WERI-Rb-1 (cell line): ENCODE measurements around the gene PDCD1LG2.

Experiments
- DNase-seq: peaks from one replicate; pipeline ENCODE4 v3.0.0-alpha.2; 2020
- H3K27ac ChIP-seq: fragments of 250-450 bp; sonication (Bioruptor Pico); 2 replicates; pipeline ENCODE4 v1.5.1; 2020; ENCODE audit warnings: mild to moderate bottlenecking, moderate library complexity
- H3K27me3 ChIP-seq: fragments of 250-450 bp; sonication (Bioruptor Pico); 2 replicates; pipeline ENCODE4 v1.5.1; 2021; ENCODE audit warnings: mild to moderate bottlenecking, low read depth, moderate library complexity; ENCODE audit not compliant: insufficient read depth, severe bottlenecking
- H3K36me3 ChIP-seq: fragments of 250-450 bp; sonication (Bioruptor Pico); 2 replicates; pipeline ENCODE4 v1.5.1; 2020; ENCODE audit warnings: mild to moderate bottlenecking, moderate library complexity
- H3K4me3 ChIP-seq: 2 replicates; pipeline ENCODE4 v1.5.1; 2011; ENCODE audit warnings: low read depth, mild to moderate bottlenecking, control low read depth, low read length
- H3K9me3 ChIP-seq: fragments of 250-450 bp; sonication (Bioruptor Pico); 2 replicates; pipeline ENCODE4 v1.5.1; 2021; ENCODE audit warnings: mild to moderate bottlenecking, moderate library complexity; ENCODE audit not compliant: severe bottlenecking
- TF ChIP-seq, protein P1 (sequence below): IDR thresholded peaks from 2 replicates; pipeline ENCODE4 v1.5.1; 2011; ENCODE audit warnings: low read depth, mild to moderate bottlenecking, control low read depth, inconsistent platforms, low read length

PDCD1LG2 gene

DNA sequence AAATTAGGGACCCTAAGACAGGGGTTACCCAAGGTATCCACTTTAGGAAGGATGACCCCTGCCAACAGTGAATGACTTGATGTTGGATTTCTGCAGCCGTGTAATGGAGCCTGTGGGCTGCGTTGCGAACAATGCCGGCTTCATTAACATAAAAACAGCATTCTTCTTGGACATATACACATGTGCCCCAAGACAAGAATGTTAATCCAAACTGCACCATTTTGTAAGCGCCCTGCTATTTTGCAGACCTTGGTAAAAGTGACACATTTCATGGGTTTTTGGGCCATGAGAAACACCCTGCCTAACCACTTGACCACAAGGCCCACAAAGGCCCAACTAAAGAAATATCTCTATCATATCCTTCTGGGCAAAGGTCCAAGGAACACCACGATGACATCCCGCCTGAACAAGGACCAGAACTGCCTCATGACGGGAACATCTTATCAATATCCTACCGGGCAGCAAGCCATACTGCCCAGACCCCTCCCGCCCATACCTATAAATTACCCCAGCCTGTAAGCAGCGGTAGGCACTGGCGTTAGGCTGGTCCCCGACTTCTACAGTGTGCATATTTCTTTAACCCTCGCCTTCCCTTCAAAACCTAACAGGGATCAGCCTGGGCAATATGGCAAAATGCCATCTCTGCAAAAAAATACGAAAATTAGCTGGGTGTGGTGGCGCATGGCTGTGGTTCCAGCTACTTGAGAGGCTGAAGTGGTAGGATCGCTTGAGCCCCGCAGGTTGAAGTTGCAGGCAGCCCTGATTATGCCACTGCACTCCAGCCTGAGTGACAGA, 9.7 kb upstream of the PDCD1LG2 start:
- no peak overlapping the region for H3K27ac ChIP-seq
- no peaks in the 10 kb centered on the region for H3K9me3 ChIP-seq
- H3K27me3 ChIP-seq, result no peaks in the 10 kb centered on the region
- TF ChIP-seq, protein P1, sequence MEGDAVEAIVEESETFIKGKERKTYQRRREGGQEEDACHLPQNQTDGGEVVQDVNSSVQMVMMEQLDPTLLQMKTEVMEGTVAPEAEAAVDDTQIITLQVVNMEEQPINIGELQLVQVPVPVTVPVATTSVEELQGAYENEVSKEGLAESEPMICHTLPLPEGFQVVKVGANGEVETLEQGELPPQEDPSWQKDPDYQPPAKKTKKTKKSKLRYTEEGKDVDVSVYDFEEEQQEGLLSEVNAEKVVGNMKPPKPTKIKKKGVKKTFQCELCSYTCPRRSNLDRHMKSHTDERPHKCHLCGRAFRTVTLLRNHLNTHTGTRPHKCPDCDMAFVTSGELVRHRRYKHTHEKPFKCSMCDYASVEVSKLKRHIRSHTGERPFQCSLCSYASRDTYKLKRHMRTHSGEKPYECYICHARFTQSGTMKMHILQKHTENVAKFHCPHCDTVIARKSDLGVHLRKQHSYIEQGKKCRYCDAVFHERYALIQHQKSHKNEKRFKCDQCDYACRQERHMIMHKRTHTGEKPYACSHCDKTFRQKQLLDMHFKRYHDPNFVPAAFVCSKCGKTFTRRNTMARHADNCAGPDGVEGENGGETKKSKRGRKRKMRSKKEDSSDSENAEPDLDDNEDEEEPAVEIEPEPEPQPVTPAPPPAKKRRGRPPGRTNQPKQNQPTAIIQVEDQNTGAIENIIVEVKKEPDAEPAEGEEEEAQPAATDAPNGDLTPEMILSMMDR, result no peak
- no peaks in the 10 kb centered on the region for H3K36me3 ChIP-seq
- DNase-seq, result no peak
- H3K4me3 ChIP-seq, result no peak overlapping the region

DNA sequence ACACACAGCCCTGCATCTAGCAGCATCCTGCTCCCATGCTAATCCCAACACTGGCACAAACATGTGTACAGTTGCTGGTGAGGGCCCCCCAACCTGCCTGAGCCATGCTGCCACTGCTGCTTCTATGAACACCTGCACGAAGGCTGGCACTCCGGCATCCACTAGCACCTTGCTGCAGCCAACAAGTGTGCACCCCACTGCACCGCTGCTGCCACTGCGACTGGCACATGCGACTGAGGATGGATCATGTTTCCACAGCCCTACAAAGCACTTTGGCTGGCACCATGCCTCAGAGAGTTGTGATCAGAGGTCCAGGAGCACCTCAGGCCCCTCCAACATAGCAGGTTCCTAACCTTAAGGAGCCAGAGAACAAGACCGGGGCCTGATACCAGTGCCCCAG, 7.8 kb upstream of the PDCD1LG2 start:
- no peak overlapping the region for H3K4me3 ChIP-seq
- no peaks in the 10 kb centered on the region for H3K9me3 ChIP-seq
- H3K27me3 ChIP-seq, result no peaks in the 10 kb centered on the region
- H3K27ac ChIP-seq, result no peak overlapping the region
- DNase-seq, result no peak
- H3K36me3 ChIP-seq, result no peaks in the 10 kb centered on the region
- TF ChIP-seq, protein P1, result no peak

DNA sequence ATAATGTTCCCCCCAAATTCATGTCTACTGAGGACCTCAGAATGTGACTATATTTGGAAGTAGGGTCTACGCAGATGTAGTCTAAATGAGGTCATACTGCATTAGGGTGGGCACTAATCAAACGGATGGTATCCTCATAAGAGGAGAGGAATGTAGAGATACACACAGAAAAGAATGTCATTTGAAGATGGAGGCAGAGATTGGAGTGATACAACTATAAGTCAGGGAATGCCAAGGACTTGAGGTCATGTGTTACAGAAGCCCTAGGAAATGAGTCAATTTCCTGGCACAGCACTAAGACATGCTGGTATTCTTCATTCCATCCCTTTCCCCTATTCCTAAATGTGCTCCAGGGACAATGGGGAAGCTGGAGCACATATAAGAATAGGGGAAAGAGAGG, 758 bp upstream of the PDCD1LG2 start:
- H3K27me3 ChIP-seq, result no peaks in the 10 kb centered on the region
- no peaks in the 10 kb centered on the region for H3K36me3 ChIP-seq
- no peak overlapping the region for H3K27ac ChIP-seq
- no peak overlapping the region for H3K4me3 ChIP-seq
- H3K9me3 ChIP-seq, result no peaks in the 10 kb centered on the region
- DNase-seq, result no peak
- TF ChIP-seq, protein P1, result no peak

DNA sequence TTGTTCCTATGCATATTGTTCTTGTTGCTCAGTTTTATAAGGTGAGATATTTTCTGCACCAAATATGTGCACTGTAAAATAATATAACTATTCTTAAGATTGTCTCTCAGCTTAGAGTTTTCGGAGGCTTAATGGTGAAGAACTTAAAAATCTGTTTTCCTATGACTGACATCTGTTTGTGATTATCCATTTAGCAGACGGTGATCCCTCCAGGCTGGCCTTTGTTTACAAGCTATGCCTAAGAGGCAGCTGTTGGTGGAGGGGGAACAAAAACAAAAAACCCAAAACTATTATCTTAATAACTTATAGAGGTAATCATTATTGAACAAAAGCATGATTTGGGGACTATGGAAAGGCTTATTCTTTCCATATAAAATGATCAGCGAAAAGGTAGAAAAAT, 658 bp downstream of the PDCD1LG2 start:
- DNase-seq, result no peak
- Histone ChIP-seq H3K27ac (no peak overlapping the region), H3K9me3 (no peaks in the 10 kb centered on the region), H3K36me3 (no peaks in the 10 kb centered on the region), H3K27me3 (no peaks in the 10 kb centered on the region), H3K4me3 (no peak overlapping the region)
- TF ChIP-seq, protein P1, result no peak

DNA sequence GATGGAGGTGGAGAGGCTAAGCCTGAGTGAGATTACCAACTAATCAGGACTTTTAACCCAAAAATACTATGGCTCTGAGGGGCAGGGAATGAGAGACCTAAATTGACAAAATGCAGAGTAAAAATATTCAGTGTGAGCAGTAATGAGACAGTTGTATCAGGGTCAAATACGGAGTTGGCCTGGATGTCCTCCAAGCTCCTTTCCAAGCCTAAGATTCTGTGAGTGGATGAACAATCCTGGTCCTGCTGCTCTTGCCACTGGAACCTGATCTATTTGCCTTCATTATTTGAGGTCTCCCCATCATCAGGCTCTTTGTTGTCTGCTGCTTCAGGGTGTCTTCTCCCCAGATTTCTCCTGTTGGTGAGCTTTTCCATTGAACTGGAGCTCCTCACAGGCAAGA, 1.1 kb downstream of the PDCD1LG2 start:
- Histone ChIP-seq H3K36me3 (no peaks in the 10 kb centered on the region), H3K9me3 (no peaks in the 10 kb centered on the region), H3K27me3 (no peaks in the 10 kb centered on the region), H3K27ac (no peak overlapping the region), H3K4me3 (no peak overlapping the region)
- DNase-seq, result no peak
- TF ChIP-seq, protein P1, result no peak
